Fibroblast of lung (primary cell): Measurements from ENCODE around the gene IL18RAP. TPM values are rescaled to one million over a fixed set of nuclear protein-coding genes. Genes with fewer than 3 reads are reported as not detected.

Experiments
- DNase-seq, 2 donors: peaks; one replicate each; pipeline versions ENCODE4 v3.0.0 to v3.0.0-alpha.2; 2010; ENCODE audit warnings: low read depth in 2 of 2
- H2AFZ ChIP-seq: 2 replicates; pipeline ENCODE4 v1.5.1; 2012; ENCODE audit warnings: low read length, control low read depth, inconsistent platforms
- H3K27ac ChIP-seq: 2 replicates; pipeline ENCODE4 v1.5.1; 2011; ENCODE audit warnings: low read length, control low read depth; ENCODE audit not compliant: insufficient read depth
- H3K27me3 ChIP-seq: 2 replicates; pipeline ENCODE4 v1.5.1; 2011; ENCODE audit warnings: mild to moderate bottlenecking, low read length; ENCODE audit not compliant: control insufficient read depth, insufficient read depth
- H3K36me3 ChIP-seq: 2 replicates; pipeline ENCODE4 v1.5.1; 2011; ENCODE audit warnings: low read length; ENCODE audit not compliant: control insufficient read depth, insufficient read depth
- H3K4me1 ChIP-seq: 2 replicates; pipeline ENCODE4 v1.5.1; 2011; ENCODE audit warnings: low read length; ENCODE audit not compliant: control insufficient read depth, insufficient read depth; ENCODE audit errors: extremely low read depth
- H3K4me2 ChIP-seq: 2 replicates; pipeline ENCODE4 v1.5.1; 2011; ENCODE audit warnings: low read length, control low read depth; ENCODE audit not compliant: insufficient read depth; ENCODE audit errors: extremely low read depth
- H3K4me3 ChIP-seq, 4 experiments: fragments of 200-600 bp in 1 of 4; sonication (generic) in 1 of 4; replicated peaks in 1 of 4; 2 replicates each; pipeline ENCODE4 v1.5.1; 2011 to 2016; ENCODE audit warnings: low read length in 4 of 4, low read depth in 3 of 4, mild to moderate bottlenecking in 3 of 4, control low read depth in 2 of 4, inconsistent platforms in 1 of 4, mixed read lengths in 1 of 4; ENCODE audit not compliant: insufficient read depth in 1 of 4; ENCODE audit errors: control extremely low read depth in 1 of 4
- H3K79me2 ChIP-seq: 2 replicates; pipeline ENCODE4 v1.5.1; 2012; ENCODE audit warnings: mild to moderate bottlenecking, low read length, inconsistent platforms; ENCODE audit not compliant: control insufficient read depth, insufficient read depth
- H3K9ac ChIP-seq: 2 replicates; pipeline ENCODE4 v1.5.1; 2011; ENCODE audit warnings: mild to moderate bottlenecking, low read length, control low read depth; ENCODE audit not compliant: insufficient read depth
- H3K9me3 ChIP-seq: 2 replicates; pipeline ENCODE4 v1.5.1; 2012; ENCODE audit warnings: low read depth, low read length; ENCODE audit not compliant: control insufficient read depth, insufficient read depth
- H4K20me1 ChIP-seq: 2 replicates; pipeline ENCODE4 v1.5.1; 2011; ENCODE audit warnings: low read length; ENCODE audit not compliant: control insufficient read depth, insufficient read depth; ENCODE audit errors: extremely low read depth
- CTCF ChIP-seq, 2 donors: IDR thresholded peaks in 1 of 2; conservative IDR thresholded peaks in 1 of 2; 1 replicate in 1 of 2; 2 replicates in 1 of 2; pipeline ENCODE4 v1.5.1; 2011 to 2012; ENCODE audit warnings: low read length in 2 of 2, control low read depth in 1 of 2, inconsistent platforms in 1 of 2, low read depth in 1 of 2, mild to moderate bottlenecking in 1 of 2
- EZH2 ChIP-seq: IDR thresholded peaks from 2 replicates; pipeline ENCODE4 v1.5.1; 2012; ENCODE audit warnings: low read length, control low read depth, mild to moderate bottlenecking; ENCODE audit errors: missing control alignments
- polyA plus RNA-seq, 2 donors: library from polyadenylated mRNA; depleted of rRNA in 1 of 2; stranded (reverse) in 1 of 2; unstranded in 1 of 2; fragments of >200 nt; gene quantifications; 2 replicates each; pipeline ENCODE4 v1.2.1, GENCODE V29; 2011 to 2012; ENCODE audit warnings: missing spikeins in 1 of 2
- total RNA-seq: library from RNA; depleted of rRNA; stranded (reverse); fragments of >200 nt; gene quantifications from 2 replicates; pipeline ENCODE4 v1.2.1, GENCODE V29; 2014

IL18RAP gene
- total and polyA plus RNA-seq, 2 donors (not counting 1 experiment from before 2014, with no cell fraction given): not detected

- Histone ChIP-seq H3K4me2 (no peak overlapping the region), H3K79me2 (no peaks in the 10 kb centered on the region), H2AFZ (no peak overlapping the region), H3K4me3 (no peak overlapping the region), H3K36me3 (no peaks in the 10 kb centered on the region), H3K27ac (no peak overlapping the region), H3K9ac (no peak overlapping the region), H3K4me1 (no peaks in the 10 kb centered on the region), H3K27me3 (peaks cover 7% of the 10 kb centered on the region), H4K20me1 (no peaks in the 10 kb centered on the region), H3K9me3 (no peaks in the 10 kb centered on the region)
- no peak for DNase-seq
- TF ChIP-seq CTCF (conservative IDR thresholded peaks at IDR 0.05 in 1 of 2, IDR thresholded peaks at IDR 0.05 in 1 of 2; ENCODE audit: low read depth in 1 of 2, low read length in 2 of 2): no peak
- no peak for TF ChIP-seq EZH2
These were observed 408 bp downstream of the IL18RAP start for GRCh38 chr2:102423368-102423767.

DNA sequence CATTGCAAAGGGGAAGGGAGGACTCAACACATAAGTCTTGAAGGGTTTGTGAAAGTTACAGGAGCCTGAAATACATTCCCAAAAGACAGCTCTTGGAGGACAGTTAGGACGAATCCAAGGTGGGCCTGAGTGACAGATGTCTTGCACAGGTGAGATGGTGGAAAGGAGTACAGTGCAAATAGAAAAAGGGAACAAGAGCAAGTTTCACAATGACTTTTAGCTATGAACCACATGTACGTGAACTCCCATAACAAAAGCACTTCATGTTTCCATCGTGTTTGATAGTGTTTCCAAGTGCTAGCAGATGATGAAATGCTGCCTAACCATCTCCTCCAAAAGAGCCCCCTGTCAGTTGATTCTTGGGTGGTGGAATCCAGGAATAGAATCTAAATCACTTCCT, 1.8 kb downstream of the IL18RAP start:
- Histone ChIP-seq H3K79me2 (no peaks in the 10 kb centered on the region), H4K20me1 (no peaks in the 10 kb centered on the region), H3K36me3 (no peaks in the 10 kb centered on the region), H3K4me2 (no peak overlapping the region), H2AFZ (no peak overlapping the region), H3K4me1 (no peaks in the 10 kb centered on the region), H3K27me3 (peaks cover 7% of the 10 kb centered on the region), H3K9me3 (no peaks in the 10 kb centered on the region), H3K4me3 (no peak overlapping the region), H3K27ac (no peak overlapping the region), H3K9ac (no peak overlapping the region)
- DNase-seq: no peak
- TF ChIP-seq CTCF (conservative IDR thresholded peaks at IDR 0.05 in 1 of 2, IDR thresholded peaks at IDR 0.05 in 1 of 2; ENCODE audit: low read depth in 1 of 2, low read length in 2 of 2) (no peak), EZH2 (no peak)

DNA sequence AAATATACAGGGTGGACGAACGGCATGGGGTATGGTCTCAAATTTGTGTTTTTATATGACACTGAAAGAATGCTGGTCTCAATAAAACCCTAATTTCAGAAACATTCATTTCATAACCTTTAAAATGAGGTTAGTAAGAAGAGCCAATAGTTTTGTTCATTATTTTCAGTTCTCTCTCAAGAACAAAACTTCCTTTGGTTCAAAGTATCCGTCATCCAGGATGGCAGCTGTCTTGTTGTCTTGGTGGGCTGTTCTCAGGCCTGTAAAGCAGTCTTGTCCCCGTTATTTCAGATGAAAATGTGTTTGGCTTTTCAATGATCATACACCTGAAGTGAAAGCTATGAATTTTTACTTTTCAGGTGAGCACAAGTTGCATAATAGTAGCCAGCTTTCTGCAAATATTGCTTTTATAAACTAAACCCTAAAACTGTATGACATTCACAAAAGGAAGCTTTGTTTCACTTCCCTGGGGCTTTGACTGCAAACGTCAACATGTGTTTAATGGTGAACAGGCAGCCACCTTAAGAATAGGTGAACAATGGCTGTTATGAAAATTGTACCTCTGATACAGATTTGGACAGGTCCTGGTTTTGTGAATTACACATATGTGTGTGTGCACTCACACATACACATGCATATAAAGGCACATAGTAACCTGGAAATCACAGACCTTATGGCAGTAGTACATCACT, 2.6 kb downstream of the IL18RAP start:
- Histone ChIP-seq H3K27me3 (peaks cover 7% of the 10 kb centered on the region), H3K9ac (no peak overlapping the region), H3K79me2 (no peaks in the 10 kb centered on the region), H3K4me2 (no peak overlapping the region), H3K4me1 (no peaks in the 10 kb centered on the region), H2AFZ (no peak overlapping the region), H3K27ac (no peak overlapping the region), H3K36me3 (no peaks in the 10 kb centered on the region), H4K20me1 (no peaks in the 10 kb centered on the region), H3K4me3 (no peak overlapping the region), H3K9me3 (no peaks in the 10 kb centered on the region)
- TF ChIP-seq CTCF (conservative IDR thresholded peaks at IDR 0.05 in 1 of 2, IDR thresholded peaks at IDR 0.05 in 1 of 2; ENCODE audit: low read depth in 1 of 2, low read length in 2 of 2): no peak
- no peak for TF ChIP-seq EZH2
- DNase-seq: no peak
